Measurements from ENCODE around the gene RIPPLY3.

DNA sequence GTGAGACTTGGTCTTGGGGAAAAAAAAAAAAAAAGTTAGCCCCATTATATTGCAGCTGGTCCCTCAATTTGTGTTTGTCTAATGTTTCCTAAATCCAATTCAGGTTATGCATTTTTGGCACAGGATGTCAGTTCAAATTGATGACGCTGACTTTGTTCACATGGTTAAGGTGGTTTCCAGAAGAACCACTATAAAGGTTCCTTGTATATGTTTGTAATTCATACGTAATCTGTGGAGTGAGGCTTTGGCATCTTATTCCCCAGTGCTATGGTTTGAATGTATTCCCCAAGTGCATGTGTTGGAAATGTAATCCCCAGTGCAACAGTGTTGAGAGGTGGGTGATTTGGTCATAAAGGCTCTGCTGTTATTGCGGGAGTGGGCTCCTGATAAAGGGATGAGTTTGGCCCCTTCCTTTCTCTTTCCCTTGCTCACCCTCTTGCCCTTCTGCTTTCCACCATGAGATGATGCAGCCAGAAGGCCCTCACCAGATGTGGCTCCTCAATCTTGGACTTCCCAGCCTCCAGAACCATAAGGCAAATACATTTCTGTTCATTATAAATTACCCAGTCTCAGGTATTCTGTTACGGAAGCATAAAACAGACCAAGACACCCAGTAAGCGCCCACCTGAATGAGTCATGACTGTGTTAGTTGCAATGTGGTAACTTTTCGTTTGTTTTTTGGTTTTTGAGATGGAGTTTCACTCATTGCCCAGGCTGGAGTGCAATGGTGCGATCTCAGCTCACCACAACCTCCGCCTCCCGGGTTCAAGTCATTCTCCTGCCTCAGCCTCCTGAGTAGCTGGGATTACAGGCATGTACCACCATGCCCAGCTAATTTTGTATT is 20.5 kb upstream of the RIPPLY3 start:
- TF ChIP-seq, protein P1, sequence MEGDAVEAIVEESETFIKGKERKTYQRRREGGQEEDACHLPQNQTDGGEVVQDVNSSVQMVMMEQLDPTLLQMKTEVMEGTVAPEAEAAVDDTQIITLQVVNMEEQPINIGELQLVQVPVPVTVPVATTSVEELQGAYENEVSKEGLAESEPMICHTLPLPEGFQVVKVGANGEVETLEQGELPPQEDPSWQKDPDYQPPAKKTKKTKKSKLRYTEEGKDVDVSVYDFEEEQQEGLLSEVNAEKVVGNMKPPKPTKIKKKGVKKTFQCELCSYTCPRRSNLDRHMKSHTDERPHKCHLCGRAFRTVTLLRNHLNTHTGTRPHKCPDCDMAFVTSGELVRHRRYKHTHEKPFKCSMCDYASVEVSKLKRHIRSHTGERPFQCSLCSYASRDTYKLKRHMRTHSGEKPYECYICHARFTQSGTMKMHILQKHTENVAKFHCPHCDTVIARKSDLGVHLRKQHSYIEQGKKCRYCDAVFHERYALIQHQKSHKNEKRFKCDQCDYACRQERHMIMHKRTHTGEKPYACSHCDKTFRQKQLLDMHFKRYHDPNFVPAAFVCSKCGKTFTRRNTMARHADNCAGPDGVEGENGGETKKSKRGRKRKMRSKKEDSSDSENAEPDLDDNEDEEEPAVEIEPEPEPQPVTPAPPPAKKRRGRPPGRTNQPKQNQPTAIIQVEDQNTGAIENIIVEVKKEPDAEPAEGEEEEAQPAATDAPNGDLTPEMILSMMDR (IDR thresholded peaks at IDR 0.05), result no peak
- TF ChIP-seq POLR2A (IDR thresholded peaks at IDR 0.05), result no peak
